HPDE6-E6E7 (cell line): ENCODE data around the gene INO80E.

Experiments
- DNase-seq: peaks from one replicate; pipeline ENCODE4 v3.0.0; 2011; ENCODE audit warnings: missing footprints; ENCODE audit errors: extremely low spot score

The INO80E gene

DNA sequence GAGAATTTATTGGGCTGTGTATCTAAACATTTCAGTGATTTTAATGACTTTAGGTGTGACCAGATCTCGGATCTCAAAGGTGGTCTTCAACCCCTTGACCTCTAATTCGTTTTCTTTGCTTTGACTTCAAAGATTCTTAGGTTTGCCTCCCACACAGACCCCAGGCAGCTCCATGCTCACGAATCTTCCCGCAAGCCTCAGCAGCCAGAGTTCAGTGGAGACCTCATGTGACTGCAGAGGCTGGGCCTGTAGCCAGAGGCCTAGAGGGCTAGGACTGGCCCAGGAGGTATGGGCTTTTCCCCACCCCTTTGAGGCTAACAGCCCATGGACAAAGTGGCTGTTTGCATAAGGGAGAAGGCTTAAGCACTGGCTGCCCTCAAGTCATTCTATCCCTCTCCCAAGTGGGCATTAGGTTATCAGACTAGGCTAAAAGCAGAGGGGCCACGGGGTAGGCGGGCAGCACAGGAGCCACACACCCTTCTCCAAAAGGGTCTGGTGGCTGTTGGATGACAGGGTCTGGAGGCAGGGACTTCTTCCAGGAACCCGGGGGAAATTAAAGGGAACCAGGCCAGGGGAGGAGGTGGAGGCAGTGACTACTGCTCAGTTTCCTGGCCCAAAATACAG lies 3.6 kb upstream of the INO80E start:
- no peak for DNase-seq

DNA sequence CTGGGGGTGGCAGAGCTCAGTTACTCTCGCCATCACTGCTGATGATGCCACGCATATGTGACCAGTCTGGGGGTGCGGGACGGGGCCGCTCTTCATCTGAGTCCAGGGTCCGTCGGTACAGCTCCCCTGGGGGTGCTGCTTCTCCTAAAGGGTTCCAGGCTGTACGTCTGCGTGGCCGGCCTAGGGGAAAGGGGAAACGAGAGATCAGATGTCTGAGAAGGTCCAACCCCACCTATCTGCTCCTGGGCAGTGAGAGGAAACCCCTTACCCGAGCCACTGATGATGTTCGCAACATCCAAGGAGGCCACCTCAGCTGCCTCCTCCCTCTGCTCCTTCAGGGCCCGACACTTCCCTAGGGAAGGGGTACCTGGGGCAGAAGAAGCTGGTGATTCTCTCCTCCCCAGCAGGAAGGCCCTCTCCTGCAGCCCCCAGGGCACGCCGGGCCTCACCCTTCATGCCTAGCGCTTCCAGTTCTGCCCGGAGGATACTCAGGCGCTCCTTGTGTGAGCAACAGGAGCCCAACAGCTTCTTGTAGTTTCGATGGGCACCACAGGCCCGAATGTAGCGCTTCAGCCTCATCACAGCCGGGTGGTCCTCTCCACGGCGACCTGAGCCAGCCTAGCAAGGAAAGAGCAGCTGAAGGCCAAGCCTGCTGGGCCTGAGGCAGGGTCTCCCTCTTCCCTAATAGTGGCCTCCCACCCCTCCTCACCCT lies 2.7 kb upstream of the INO80E start:
- DNase-seq, result no peak

DNA sequence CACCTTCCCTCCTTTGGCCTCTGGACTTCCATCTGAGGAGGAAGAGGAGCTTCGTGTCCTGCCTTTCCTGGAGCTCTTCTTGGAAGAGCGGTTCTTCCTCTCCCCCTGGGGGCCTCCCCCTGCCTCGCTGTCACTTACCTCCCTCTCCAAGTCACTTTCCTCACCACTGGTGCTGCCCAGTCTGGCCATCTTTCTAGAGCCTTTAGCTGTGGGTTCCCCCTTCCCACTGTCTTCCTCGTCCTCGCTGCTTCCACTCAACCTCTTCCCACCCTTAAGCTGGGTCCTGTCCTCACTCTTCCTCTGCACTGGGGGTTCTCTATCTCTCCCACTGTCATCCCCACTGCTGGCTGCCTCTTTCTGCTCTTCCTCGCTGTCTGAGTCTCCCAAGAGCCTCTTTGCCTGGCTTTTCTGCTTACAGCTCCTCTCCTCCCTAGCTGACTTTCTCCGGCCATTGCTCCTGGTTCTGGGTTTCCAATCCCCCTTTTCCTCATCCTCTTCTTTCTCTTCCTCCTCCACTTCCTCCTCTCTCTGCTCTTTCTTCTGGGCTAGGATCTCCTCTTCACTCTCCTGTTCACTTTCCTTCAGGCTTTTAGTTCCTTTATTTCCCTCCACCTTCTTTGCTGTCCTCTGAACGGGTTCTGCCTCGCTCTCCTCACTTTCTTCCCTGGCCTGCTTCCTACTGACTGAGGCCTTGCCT lies 2.0 kb upstream of the INO80E start:
- no peak for DNase-seq

DNA sequence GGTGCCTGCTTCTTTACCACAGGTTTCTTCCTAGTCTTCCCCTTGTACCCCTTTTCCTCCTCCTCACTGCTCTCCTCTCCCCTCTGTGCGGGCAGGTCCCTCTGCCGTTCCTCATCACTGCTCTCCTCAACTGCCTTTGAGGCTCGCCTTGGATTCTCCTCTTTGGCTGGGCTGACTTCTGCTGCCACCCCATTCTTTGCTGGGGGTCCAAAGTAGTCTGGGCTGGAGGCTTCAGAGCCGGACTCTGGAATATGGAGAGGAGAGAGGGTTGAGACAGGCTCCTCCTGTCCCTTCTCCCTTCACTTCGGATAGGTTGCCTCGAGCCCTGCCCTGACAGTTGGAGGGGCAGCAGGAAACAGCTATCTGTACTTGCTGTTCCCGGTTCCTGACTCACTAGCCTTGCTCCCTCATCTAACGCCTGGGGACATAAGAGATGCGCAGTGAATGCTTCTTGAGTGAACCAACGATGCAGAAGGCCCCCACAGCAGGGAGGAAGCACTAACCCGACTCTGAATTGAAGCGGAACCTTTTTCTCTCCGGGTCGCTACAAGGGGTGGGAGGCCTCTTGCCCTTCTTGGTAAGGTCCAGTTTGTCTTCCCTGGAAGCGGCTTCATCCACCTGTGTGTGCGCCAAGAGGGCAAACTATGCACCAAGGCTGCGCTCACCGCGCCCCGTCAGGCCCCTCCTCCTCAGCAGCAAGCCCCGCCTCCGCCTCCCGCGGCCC lies 1.3 kb upstream of the INO80E start:
- DNase-seq, result peak; percentile 87

DNA sequence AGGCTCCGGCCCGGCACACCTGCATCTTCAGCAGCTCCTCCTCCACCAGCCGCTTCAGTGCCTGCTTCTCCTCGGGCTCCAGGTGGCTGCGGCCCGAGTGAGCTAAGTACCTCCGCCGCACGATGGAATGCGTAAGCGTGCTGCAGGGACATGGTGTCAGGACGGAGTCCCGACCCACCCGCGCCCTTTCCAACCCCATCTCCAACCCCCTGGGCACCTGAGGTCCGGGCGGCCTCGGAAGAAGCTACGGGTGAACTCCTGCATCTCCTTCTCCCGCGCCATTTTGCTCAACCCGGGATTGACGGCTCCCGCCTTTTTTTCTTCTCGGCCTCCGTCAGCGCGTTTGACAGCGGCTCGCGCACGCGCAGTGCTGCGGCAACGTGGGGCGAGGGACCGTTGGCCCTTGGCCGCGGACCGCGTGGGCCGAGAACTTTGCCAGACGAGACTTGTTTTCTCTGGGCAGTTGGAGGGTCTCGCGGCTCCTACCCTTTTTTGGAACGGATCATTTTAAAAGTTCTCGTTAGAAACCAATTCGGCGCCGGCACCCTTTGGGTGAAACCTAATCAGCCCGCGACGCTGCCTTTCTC lies 624 bp upstream of the INO80E start, which contains the start of gene HIRIP3:
Gene HIRIP3 (minus strand): TSS at position 294 of the 587 bp plus-strand sequence. CDS start 12 bp downstream, at position 282.
- peak; percentile 82 for DNase-seq

DNA sequence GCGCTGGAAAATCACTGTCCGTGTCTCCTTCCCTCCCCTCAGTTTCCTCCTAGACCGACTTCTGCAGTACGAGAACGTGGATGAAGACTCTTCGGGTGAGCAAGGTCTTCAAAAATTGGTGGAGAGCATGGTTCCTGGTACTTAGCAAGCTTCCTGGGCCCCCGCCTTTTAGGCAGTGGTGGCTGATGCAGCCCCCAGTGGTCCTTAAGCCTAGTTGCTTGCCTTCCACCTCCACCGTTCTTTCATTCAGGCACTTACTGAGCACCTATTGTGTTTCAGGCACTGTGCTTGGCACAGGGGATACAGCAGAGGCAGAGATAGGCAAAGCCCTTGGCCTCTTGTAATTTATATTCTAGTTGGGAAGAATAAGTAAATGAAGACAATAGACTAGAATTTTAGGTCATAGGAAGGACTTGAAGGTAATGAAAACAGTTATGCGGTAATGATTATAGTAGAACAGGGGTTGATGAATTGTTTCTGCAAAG lies 767 bp downstream of the INO80E start:
- no peak for DNase-seq

DNA sequence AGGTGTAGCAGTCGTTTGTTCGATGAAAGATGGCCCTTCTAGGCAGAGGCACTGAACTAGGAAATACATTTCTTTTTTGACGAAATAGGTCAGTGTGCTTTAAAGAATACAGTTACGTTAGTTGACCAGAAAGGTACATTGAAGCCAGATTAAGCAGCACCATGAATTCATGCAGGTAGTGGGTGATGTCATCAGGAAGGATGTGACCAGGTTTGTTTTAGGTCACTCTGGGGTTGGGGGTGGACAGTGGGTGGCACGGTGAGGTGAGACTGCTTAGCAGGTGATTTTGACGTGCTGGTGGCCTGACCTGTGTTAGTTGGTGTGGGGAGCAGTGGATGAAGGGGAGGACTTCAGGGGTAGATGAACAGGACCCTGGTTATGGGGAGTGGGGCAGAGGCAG lies 3.6 kb downstream of the INO80E start:
- no peak for DNase-seq

DNA sequence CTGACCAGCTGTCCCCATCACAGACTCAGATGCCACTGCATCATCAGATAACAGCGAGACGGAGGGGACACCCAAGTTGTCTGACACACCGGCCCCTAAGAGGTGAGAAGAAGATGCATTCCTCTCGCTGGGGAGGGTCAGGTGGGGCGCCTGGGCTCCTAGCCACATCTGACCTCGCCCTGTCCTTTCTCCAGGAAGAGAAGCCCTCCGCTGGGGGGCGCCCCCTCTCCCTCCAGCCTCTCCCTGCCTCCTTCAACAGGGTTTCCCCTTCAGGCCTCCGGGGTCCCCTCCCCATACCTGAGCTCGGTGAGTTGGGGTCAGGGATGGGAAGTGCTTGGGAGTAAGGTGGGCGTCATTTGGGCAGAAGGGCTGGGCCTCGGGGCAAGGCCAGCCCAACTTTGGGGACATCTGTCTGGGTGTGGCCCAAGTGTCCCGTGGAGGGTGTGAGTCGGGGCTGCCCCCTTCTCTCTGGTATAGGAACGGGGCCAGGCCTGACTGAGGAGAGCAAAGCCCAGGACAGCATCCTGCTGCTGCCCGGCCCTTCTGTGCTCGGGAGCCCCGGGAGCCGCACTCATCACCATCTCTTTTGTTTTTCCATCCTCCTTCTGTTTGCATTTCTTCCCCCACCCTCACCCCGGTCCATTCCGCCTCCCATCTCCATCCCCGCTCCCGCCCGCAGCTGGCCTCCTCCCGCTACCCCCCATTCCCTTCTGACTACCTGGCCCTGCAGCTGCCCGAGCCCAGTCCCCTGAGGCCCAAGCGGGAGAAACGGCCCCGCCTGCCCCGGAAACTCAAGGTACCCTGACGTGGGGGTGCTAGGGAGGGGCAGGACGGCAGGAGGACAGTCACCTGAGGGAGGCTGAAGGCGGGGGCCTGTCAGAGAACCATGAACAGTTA lies 4.9 kb downstream of the INO80E start:
- no peak for DNase-seq

DNA sequence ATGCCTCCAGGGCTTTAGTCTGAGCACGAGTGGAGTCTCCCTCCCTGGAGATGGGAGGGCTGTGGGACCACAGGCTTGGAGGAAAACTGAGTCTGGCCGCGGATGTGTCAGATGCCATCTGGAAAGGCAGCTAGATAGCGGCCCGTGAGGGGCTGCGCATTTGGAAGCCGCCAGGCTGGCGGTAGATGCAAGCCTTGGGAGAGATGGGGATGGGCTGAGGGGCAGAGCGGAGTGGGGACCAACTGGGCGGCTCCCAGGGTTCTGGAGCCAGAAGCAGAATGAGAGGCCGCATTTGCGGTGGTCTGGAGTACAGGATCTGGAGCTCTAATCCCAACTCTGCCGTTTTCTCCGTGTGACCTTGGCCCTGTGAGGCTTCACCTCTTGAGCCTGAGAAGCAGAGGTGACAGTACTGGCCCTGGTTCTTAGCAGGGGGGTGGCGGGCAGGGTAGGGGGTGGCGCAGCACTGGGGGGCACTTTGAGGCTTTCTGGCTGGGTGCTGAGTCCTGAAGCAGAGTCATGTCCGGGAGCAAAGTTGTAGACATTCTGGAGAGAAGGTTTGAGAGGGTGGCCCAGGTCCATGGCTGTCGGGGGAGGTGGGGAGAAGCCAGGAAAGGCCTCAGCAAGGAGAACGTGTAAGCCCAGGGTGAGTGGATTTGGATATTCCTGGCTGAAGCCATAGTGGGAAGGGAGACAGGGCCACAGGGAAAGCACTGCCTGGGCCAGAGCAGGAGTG lies 6.7 kb downstream of the INO80E start:
- no peak for DNase-seq

DNA sequence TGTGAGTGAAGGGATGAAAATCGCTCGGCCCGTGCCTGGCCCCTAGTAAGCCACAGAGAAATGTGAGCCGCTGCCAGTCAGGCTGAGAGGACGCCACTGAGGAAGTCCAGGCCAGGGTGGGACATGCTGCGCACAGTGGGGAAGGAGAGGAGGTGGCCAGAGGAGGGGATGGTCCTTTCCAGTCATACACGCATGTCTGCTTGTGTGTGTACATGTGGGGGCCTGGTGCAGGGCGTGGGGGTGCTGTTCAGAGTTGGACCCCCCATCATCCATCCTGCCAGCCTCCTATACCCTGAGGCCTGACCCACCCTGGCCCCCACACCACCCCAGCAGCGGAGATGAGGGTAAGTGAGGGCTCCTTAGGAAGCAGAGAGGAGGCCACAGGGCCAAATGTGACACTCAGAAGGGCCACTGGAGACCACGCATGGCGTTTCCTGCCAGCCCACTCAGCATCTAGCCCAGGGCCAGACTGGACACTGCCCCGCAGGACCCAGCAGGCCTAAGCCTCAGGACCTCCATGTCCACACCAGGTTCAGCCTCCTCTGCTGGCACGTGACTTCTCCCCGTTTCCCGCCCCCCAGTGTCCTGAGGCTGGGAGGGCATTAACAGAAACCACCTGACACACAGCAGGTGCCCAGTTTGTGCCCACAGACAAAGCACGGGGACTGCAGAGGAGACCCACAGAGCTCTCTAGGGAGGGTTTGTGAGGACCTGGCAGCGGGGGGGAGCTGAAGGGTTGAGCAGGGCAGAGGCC lies 7.8 kb downstream of the INO80E start:
- no peak for DNase-seq

DNA sequence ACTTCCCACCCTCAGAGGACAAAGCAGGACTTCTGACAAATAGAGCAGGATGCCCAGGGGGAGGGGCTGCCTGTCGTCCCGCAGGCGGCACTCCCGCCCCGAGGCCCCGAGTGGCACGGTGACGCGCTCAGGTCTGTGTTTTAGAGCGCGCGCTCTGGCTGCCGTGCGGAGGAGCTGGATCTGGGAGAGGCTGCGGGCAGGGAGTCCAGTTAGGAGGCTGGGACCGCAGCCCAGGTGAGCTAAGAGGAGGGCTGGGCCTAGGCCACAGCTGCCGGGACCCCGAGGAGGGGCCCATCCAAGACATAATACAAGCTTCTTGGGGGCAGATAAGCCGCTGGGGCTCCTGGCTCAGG lies 8.4 kb downstream of the INO80E start:
- DNase-seq, result no peak

DNA sequence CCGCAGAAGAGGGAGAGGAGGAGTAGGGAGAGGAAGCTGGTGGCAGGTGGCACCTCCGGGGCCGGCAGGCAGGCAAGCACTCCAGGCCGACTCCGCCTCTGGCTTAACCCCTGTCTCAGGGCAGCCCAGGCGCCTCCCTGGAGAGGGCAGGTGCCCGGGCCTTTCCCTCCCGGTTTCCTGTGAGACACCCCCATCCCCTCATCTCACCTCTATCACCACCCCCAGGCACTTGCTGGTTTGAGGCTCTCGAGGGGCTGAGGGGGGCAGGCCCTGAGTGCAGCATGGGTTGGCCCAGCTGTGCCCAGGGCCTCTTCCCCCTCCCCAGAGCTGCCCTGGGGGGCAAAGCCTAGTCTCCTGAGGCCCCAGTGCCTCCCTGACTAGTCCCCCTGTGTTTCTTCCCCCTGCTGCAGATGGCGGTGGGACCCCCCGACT lies 8.8 kb downstream of the INO80E start:
- DNase-seq, result no peak

DNA sequence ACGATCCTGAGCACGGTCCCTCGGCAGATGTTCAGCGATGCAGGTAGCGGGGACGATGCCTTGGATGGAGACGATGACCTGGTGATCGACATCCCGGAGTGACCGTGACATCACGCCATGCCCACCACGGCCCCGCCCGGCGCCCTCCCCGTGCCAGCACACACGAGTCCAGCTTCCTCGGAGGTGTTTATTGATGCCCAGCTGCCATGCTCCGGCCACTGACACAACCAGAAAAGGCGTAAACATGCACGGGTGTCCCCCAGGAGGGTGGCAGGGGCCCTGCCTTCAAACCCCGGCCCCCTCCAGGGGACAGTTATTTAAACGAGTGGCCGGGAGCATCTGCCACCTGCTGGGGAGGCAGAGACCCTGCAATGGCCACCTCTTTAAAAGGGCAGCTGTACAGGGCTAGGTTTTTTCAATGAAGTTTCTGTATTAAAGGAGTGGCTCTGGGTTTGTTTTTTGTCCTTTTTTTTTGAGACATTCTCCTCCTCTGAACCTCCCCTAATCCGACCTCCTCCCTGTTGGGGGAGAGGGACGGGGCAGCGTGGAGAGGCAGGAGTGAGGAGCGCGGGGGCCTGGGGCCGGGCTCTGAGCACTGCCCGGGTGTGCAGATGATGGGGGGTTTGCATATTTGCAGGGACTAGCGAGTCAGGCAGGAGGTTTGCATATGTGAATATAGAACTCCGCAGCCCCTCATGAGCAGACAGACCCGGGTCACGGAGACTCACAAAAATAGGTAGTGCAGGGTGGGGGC lies 9.5 kb downstream of the INO80E start:
- DNase-seq, result peak; percentile 51

DNA sequence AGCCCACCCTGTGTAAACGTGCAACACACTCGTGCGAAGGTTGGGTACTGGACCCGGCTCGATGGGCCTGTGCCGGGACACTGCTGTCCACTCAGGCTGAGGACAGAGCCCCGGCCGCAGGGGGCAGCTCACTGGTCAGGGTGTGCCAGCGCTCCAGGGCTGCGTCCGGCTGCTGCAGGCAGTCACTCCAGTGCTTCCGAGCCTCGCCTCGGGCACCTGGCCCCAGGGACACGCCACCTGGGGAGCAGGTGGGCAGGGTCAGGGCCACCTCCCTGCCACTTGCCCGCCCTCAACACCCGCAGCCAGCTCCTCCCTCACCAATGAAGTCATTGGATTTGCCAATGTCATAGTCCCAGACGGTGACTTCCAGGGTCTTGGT lies 10.0 kb downstream of the INO80E start:
- DNase-seq, result no peak

DNA sequence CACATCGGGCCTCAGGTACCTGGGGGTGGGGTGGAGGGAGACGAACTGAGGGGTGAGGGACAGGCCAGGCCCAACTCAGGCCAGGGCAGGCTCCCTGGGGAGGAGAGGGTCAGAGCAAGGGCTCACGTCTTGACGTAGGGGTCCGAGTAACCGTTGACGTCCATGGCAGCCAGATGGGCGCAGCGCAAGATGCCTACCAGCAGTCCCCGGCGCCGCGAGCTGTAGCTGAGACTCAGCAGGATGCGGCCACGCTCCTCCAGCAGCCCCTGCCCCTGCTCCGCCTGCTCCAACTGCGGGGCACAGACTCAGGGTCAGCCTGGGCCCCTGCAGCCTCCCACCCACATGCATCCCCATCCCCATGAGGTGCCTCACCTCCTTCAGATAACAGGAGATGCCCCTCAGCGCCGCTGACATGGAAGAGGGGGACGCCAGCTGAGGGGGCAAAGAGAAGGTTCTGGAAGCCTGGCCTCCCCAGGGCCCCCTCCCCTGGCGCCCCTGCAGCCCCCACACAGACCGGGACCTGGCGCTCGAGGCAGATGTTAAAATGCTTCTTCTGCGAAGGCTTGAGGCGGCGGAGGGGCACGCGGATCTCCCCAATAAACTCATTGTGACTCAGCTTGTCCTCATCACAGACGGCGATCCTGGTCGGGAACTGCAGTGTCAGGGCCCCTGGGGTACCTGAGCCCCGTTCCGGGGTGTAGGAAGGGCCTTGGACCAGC lies 10.8 kb downstream of the INO80E start:
- no peak for DNase-seq

DNA sequence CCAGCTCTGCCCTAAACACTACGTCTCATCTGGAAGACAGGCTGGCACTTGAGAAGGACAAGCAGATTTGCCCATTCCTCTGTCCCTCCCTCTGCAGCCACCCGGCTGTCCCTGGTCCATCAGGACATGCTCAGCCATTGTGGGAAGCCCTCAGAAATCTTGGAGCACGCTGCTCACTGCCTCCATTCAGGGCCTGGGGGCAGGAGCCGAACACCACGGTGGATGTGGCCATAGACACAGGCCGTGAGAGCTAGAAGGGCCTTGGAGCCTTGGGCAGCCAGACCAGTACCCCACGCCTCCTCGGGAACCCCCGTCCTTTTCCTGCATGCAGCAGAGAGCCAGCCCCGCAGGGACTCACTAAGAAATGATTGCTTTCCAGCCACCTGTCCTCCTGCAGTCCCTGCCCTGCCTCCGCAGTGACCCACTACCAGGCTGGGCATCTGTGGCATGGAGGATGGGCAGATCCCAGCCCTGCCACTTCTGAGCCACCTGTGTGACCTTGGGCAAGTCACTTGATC lies 11.4 kb downstream of the INO80E start:
- no peak for DNase-seq

DNA sequence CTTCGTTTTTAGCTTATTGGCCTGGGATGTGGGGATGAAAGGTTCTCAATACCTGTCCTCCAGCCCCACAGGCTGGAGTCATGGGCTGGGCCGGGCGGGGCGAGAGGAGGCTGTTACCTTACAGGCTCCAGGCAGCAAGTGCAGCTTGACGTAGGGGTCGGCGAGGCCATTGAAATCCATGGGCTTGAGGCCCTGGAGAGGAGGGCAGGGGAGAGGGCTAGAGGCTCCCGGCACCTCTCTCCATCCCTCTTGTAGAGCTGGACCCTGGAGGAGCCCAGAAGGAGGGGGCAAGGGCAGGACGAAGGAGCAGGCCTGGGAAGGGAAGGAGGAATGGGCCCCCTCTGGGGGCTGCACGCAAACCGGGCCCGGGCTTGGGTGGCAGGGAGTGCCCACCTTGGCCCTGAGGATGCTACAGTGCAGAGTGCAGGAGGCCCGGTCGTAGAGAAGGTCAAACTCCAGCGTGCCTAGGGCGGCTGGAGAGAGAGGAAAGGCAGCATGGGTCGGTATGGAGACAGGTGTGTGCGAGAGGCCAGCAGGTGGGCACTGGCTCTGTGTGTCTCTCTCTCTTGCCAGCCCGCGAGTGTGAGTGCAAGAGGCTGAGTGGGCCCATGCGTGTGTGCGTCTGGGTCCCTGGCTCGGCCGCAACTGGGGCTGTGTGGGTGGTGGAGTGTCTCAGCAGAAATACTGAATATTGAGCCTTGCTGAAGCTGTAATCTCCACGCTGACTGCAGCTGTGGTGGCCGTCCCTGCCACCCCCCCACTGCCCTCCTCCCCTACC lies 13.2 kb downstream of the INO80E start:
- DNase-seq, result no peak
